PC-3 (cell line): ENCODE measurements around the gene LRCH1. TPM values are rescaled to one million over a fixed set of nuclear protein-coding genes. Genes with fewer than 3 reads are reported as not detected.

Experiments used
- ATAC-seq: fragments of 200-7000 bp; cut with Tn5 transposase; 2 replicates; pipeline ENCODE4 v1.9.1; 2020; ENCODE audit warnings: mild to moderate bottlenecking, moderate library complexity
- BruUV-seq: library from RNA; stranded (reverse); fragments of 400-500 nt; replicated peaks from 2 replicates; lab custom pipeline; 2021; lab: Mats Ljungman, UMichigan
- CTCF ChIA-PET: fragments of 300-600 bp; sonication (Branson Sonifier 250); formaldehyde crosslinking; loops from one replicate; lab custom pipeline; 2022; ENCODE audit warnings: antibody characterized with exemption; lab: Charles Lee
- POLR2A ChIA-PET: fragments of 300-600 bp; sonication (Branson Sonifier 250); formaldehyde crosslinking; loops from one replicate; lab custom pipeline; 2022; ENCODE audit warnings: antibody characterized with exemption; ENCODE audit not compliant: unreplicated experiment; lab: Charles Lee
- DNase-seq: peaks from one replicate; pipeline ENCODE4 v3.0.0-alpha.2; 2015
- H2AFZ ChIP-seq: fragments of 300-600 bp; sonication (generic); 2 replicates; pipeline ENCODE4 v1.6.0; 2016; ENCODE audit warnings: antibody characterized with exemption, low read length
- H3F3A ChIP-seq: fragments of 300-600 bp; sonication (generic); one replicate; pipeline ENCODE4 v1.6.0; 2017; ENCODE audit warnings: antibody characterized with exemption, low read length, control low read depth, mild to moderate bottlenecking; ENCODE audit not compliant: unreplicated experiment
- H3K27ac ChIP-seq: fragments of 300-600 bp; sonication (generic); 2 replicates; pipeline ENCODE4 v1.5.1; 2016; ENCODE audit warnings: mild to moderate bottlenecking, low read length
- H3K27me3 ChIP-seq: fragments of 300-600 bp; sonication (generic); 2 replicates; pipeline ENCODE4 v1.6.1; 2016; ENCODE audit warnings: low read length, mixed read lengths
- H3K36me3 ChIP-seq: fragments of 300-600 bp; sonication (generic); 2 replicates; pipeline ENCODE4 v1.6.1; 2016; ENCODE audit warnings: low read depth, mixed run types, low read length, mixed read lengths
- H3K4me1 ChIP-seq: fragments of 300-600 bp; sonication (generic); 2 replicates; pipeline ENCODE4 v1.5.1; 2016; ENCODE audit warnings: low read length; ENCODE audit not compliant: insufficient read depth
- H3K4me2 ChIP-seq: fragments of 300-600 bp; sonication (generic); 2 replicates; pipeline ENCODE4 v1.6.0; 2016; ENCODE audit warnings: low read length
- H3K4me3 ChIP-seq: fragments of 300-600 bp; sonication (generic); 2 replicates; pipeline ENCODE4 v1.5.1; 2016; ENCODE audit warnings: mild to moderate bottlenecking, low read length, mixed read lengths
- H3K79me2 ChIP-seq: fragments of 300-600 bp; sonication (generic); 2 replicates; pipeline ENCODE4 v1.6.1; 2017; ENCODE audit warnings: low read length, mixed read lengths
- H3K9ac ChIP-seq: fragments of 300-600 bp; sonication (generic); 2 replicates; pipeline ENCODE4 v1.6.0; 2016; ENCODE audit warnings: mild to moderate bottlenecking, low read length
- H3K9me2 ChIP-seq: fragments of 300-600 bp; sonication (generic); replicated peaks from 2 replicates; pipeline ENCODE4 v1.6.1; 2016; ENCODE audit warnings: mixed run types, low read length, mixed read lengths
- H3K9me3 ChIP-seq: fragments of 300-600 bp; sonication (generic); 2 replicates; pipeline ENCODE4 v1.6.1; 2016; ENCODE audit warnings: low read length, mixed read lengths
- H4K20me1 ChIP-seq: fragments of 300-600 bp; sonication (generic); 2 replicates; pipeline ENCODE4 v1.6.1; 2016; ENCODE audit warnings: low read length, mixed read lengths
- EZH2 ChIP-seq: fragments of 300-600 bp; sonication (generic); IDR thresholded peaks from one replicate; pipeline ENCODE4 v1.6.1; 2017; ENCODE audit warnings: antibody characterized with exemption, mild to moderate bottlenecking, low read length; ENCODE audit not compliant: unreplicated experiment
- EZH2phosphoT487 ChIP-seq: fragments of 300-600 bp; sonication (generic); IDR thresholded peaks from 2 replicates; pipeline ENCODE4 v1.6.1; 2018; ENCODE audit warnings: mild to moderate bottlenecking, antibody characterized with exemption, low read length, borderline replicate concordance
- intact Hi-C: fragments of 100-400 bp; cut with micrococcal nuclease; formaldehyde crosslinking; loops from 2 replicates; pipeline ENCODE4 v1.9.0; 2023
- total RNA-seq: library from RNA; depleted of rRNA; stranded (reverse); fragments of >200 nt; gene quantifications from 2 replicates; pipeline ENCODE4 v1.2.3, GENCODE V29; 2014
- TF ChIP-seq, protein P1 (sequence below): fragments of 300-600 bp; sonication (generic); conservative IDR thresholded peaks from 2 replicates; pipeline ENCODE4 v1.5.1; 2017; ENCODE audit warnings: antibody characterized with exemption, low read depth, mild to moderate bottlenecking, low read length

The LRCH1 gene
- total RNA-seq, 1 experiment from 2014 or later, result 4.3 TPM

DNA sequence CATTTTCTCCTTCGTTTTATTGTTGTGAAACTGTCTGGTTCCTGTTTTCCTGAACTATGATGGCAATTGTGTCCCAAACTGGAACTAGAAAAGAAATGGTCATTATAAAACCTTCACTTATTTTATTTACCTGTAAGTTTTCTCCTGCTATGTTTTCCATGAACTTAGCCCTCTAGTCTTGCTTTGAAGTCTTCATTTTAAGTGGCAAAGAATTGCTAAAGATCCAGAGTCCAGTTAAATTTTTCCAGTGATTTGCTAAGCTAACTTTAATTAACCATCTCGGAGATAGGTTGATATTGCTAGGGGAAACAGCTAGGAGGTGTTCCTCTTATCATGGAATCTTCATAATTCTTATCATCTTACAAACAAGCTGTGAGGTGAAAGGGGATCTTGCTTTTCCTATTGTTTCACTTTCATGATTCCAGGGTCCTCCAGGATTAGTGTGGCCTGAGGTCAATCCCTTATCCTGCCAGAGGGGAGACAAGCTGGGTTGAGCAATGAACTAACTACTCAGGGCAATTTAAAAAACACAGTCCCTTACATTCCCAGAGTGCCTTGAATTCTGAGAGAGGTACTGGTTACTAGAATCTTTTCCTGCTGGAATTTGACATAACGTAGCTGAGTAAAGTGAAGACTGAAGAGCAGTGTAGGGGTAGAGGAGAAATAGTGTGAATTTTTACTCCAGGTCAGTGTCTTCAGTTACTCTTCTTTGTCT is 131.5 kb downstream of the LRCH1 start:
- Histone ChIP-seq H2AFZ (no peak overlapping the region), H3K27ac (no peak overlapping the region), H3K27me3 (no peaks in the 10 kb centered on the region), H3K9me2 (no peaks in the 10 kb centered on the region), H3K4me1 (peaks cover 7% of the 10 kb centered on the region; the same call in 1 of the 2 replicates), H3K36me3 (no peaks in the 10 kb centered on the region), H3K79me2 (no peaks in the 10 kb centered on the region), H3F3A (no peaks in the 10 kb centered on the region), H3K4me3 (no peak overlapping the region), H4K20me1 (no peaks in the 10 kb centered on the region), H3K9ac (no peak overlapping the region), H3K4me2 (no peak overlapping the region), H3K9me3 (no peaks in the 10 kb centered on the region)
- ChIA-PET CTCF (no interaction called here), POLR2A (no interaction called here)
- no TSS peak for BruUV-seq
- DNase-seq (no peak), ATAC-seq (no peak)
- TF ChIP-seq, protein P1, sequence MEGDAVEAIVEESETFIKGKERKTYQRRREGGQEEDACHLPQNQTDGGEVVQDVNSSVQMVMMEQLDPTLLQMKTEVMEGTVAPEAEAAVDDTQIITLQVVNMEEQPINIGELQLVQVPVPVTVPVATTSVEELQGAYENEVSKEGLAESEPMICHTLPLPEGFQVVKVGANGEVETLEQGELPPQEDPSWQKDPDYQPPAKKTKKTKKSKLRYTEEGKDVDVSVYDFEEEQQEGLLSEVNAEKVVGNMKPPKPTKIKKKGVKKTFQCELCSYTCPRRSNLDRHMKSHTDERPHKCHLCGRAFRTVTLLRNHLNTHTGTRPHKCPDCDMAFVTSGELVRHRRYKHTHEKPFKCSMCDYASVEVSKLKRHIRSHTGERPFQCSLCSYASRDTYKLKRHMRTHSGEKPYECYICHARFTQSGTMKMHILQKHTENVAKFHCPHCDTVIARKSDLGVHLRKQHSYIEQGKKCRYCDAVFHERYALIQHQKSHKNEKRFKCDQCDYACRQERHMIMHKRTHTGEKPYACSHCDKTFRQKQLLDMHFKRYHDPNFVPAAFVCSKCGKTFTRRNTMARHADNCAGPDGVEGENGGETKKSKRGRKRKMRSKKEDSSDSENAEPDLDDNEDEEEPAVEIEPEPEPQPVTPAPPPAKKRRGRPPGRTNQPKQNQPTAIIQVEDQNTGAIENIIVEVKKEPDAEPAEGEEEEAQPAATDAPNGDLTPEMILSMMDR, result no peak
- no peak for TF ChIP-seq EZH2
- TF ChIP-seq EZH2phosphoT487, result no peak
- intact Hi-C loops, result no loop called here

DNA sequence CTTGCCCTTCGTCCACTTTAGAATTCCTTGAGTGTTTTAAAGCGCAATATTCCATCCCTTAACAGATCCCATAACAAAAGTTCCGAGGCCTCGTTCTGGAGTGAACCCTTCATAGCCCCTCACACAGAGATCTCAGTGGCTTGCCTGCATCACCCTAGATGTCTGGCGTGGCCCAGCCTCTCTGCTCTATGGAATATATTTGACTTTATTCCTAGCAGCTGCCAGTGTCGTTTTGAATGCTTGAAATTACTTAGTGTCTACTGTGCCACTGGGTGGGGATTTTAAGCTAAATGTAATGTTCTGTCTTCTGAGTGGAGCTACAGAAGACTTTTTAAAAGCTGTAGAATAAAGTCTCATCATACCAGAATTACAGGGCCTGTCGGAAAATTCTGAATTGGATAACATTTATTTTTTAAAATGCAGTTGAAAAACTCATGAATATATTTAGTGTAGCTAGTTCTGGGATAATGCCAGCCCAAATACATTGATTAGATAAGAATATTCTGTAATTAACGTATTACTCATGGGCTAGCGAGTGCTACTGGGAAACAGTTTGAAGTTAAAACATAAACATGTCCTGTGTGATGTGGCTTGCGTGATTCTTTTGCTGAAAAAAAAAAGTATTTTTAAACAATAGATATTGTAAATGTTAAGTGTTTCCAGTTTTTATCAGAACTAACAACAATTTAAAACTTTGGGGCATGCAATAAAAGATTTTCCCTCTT is 132.2 kb downstream of the LRCH1 start:
- H2AFZ ChIP-seq, result no peak overlapping the region
- H3K9me2 ChIP-seq, result no peaks in the 10 kb centered on the region
- no peaks in the 10 kb centered on the region for H3K36me3 ChIP-seq
- H3F3A ChIP-seq, result no peaks in the 10 kb centered on the region
- H4K20me1 ChIP-seq, result no peaks in the 10 kb centered on the region
- CTCF ChIA-PET, result no interaction called here
- intact Hi-C loops, result no loop called here
- TF ChIP-seq, protein P1, result no peak
- no peak for TF ChIP-seq EZH2phosphoT487
- no peak for TF ChIP-seq EZH2
- H3K4me2 ChIP-seq, result no peak overlapping the region
- BruUV-seq, result no TSS peak
- H3K9ac ChIP-seq, result no peak overlapping the region
- POLR2A ChIA-PET, result no interaction called here
- no peaks in the 10 kb centered on the region for H3K27me3 ChIP-seq
- H3K79me2 ChIP-seq, result no peaks in the 10 kb centered on the region
- ATAC-seq (no peak), DNase-seq (no peak)
- H3K4me3 ChIP-seq, result no peak overlapping the region
- H3K9me3 ChIP-seq, result no peaks in the 10 kb centered on the region
- peaks cover 7% of the 10 kb centered on the region; the same call in 1 of the 2 replicates for H3K4me1 ChIP-seq
- H3K27ac ChIP-seq, result no peak overlapping the region

DNA sequence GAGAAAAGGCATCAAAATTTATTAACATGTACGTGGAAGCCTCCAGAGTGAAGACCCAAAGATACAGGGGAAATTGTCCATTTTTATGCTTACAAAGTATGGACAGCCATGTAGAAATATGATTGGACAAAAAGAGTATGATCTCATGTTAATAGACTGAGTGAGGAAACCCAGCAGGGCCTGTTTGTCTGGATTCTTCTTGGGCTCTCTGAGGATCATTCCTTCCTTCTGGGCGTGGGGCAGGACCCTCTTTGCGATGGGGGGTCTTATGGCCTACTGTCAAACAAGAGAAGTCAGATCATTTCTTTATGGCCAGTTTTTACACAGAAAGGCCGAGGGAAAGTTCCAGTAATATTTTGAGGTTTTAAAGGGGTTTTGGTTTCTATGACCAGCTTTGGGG is 133.2 kb downstream of the LRCH1 start:
- Histone ChIP-seq H3K4me2 (no peak overlapping the region), H4K20me1 (no peaks in the 10 kb centered on the region), H3K9ac (no peak overlapping the region), H3K4me3 (no peak overlapping the region), H3K27me3 (no peaks in the 10 kb centered on the region), H3K36me3 (no peaks in the 10 kb centered on the region), H2AFZ (no peak overlapping the region), H3F3A (no peaks in the 10 kb centered on the region), H3K4me1 (peaks cover 7% of the 10 kb centered on the region; the same call in 1 of the 2 replicates), H3K9me3 (no peaks in the 10 kb centered on the region), H3K9me2 (no peaks in the 10 kb centered on the region), H3K27ac (no peak overlapping the region), H3K79me2 (no peaks in the 10 kb centered on the region)
- BruUV-seq, result no TSS peak
- TF ChIP-seq, protein P1, result no peak
- TF ChIP-seq EZH2, result no peak
- POLR2A ChIA-PET, result no interaction called here
- DNase-seq, result peak; percentile 7
- CTCF ChIA-PET, result no interaction called here
- no peak for ATAC-seq
- intact Hi-C loops, result no loop called here
